SJCRH30 (cell line): ENCODE data around the gene SEL1L2. TPM values are rescaled to one million over a fixed set of nuclear protein-coding genes. Genes with fewer than 3 reads are reported as not detected.

Source experiments
- DNase-seq, 2 experiments: peaks; one replicate each; pipeline ENCODE4 v3.0.0-alpha.2; 2015 to 2020
- H3K27ac ChIP-seq: fragments of 250-450 bp; sonication (Bioruptor Pico); 2 replicates; pipeline ENCODE4 v1.5.1; 2020; ENCODE audit warnings: mild to moderate bottlenecking, moderate library complexity
- H3K27me3 ChIP-seq: fragments of 250-450 bp; sonication (Bioruptor Pico); 2 replicates; pipeline ENCODE4 v1.5.1; 2020; ENCODE audit warnings: mild to moderate bottlenecking, moderate library complexity
- H3K36me3 ChIP-seq: fragments of 250-450 bp; sonication (Bioruptor Pico); 2 replicates; pipeline ENCODE4 v1.5.1; 2020; ENCODE audit warnings: mild to moderate bottlenecking, moderate library complexity
- H3K4me1 ChIP-seq: fragments of 250-450 bp; sonication (Bioruptor Pico); 2 replicates; pipeline ENCODE4 v1.5.1; 2020; ENCODE audit warnings: mild to moderate bottlenecking, moderate library complexity
- H3K4me3 ChIP-seq: fragments of 250-450 bp; sonication (Bioruptor Pico); 2 replicates; pipeline ENCODE4 v1.5.1; 2020; ENCODE audit warnings: mild to moderate bottlenecking, moderate library complexity
- H3K9me3 ChIP-seq: fragments of 250-450 bp; sonication (Bioruptor Pico); replicated peaks from 2 replicates; pipeline ENCODE4 v1.5.1; 2020; ENCODE audit warnings: mild to moderate bottlenecking, moderate library complexity
- total RNA-seq: library from RNA; depleted of rRNA; stranded (reverse); fragments of >200 nt; shearing (Covaris generic); gene quantifications from 2 replicates; pipeline ENCODE4 v1.2.3, GENCODE V29; 2014

The SEL1L2 gene
- total RNA-seq, 1 experiment from 2014 or later: not detected

GRCh38 chr20:13960119-13960518 is 30.3 kb downstream of the SEL1L2 start:
- H3K27me3 ChIP-seq: no peaks in the 10 kb centered on the region
- H3K4me3 ChIP-seq: no peak overlapping the region
- no peak overlapping the region for H3K27ac ChIP-seq
- H3K9me3 ChIP-seq: no peaks in the 10 kb centered on the region
- no peak for DNase-seq
- no peaks in the 10 kb centered on the region for H3K36me3 ChIP-seq
- no peaks in the 10 kb centered on the region for H3K4me1 ChIP-seq

GRCh38 chr20:13953227-13953626 is 37.2 kb downstream of the SEL1L2 start:
- peak in 1 of 2 experiments; percentile 17 for DNase-seq
- Histone ChIP-seq H3K4me1 (no peaks in the 10 kb centered on the region), H3K27ac (no peak overlapping the region), H3K4me3 (no peak overlapping the region), H3K9me3 (no peaks in the 10 kb centered on the region), H3K27me3 (no peaks in the 10 kb centered on the region; the same call in 1 of the 2 replicates), H3K36me3 (no peaks in the 10 kb centered on the region)

GRCh38 chr20:13947719-13948118 is 42.7 kb downstream of the SEL1L2 start:
- no peak for DNase-seq
- Histone ChIP-seq H3K27ac (no peak overlapping the region), H3K9me3 (no peaks in the 10 kb centered on the region), H3K4me3 (no peak overlapping the region), H3K4me1 (no peaks in the 10 kb centered on the region), H3K36me3 (no peaks in the 10 kb centered on the region), H3K27me3 (peaks cover 5% of the 10 kb centered on the region; the same call in 1 of the 2 replicates)

GRCh38 chr20:13941031-13941430 is 49.4 kb downstream of the SEL1L2 start:
- H3K36me3 ChIP-seq: no peaks in the 10 kb centered on the region
- no peaks in the 10 kb centered on the region for H3K4me1 ChIP-seq
- no peak overlapping the region for H3K4me3 ChIP-seq
- no peaks in the 10 kb centered on the region for H3K9me3 ChIP-seq
- 0 out of 2 replicates have a peak, but pooled peaks cover 3% of the 10 kb centered on the region for H3K27me3 ChIP-seq
- DNase-seq: no peak
- no peak overlapping the region for H3K27ac ChIP-seq

GRCh38 chr20:13936781-13937576 is 53.4 kb downstream of the SEL1L2 start:
- H3K4me3 ChIP-seq: peak overlapping the region; percentile 36
- no peaks in the 10 kb centered on the region for H3K36me3 ChIP-seq
- H3K9me3 ChIP-seq: no peaks in the 10 kb centered on the region
- H3K4me1 ChIP-seq: no peaks in the 10 kb centered on the region
- no peaks in the 10 kb centered on the region for H3K27me3 ChIP-seq
- peak; percentile 30 to 44 for DNase-seq
- H3K27ac ChIP-seq: no peak overlapping the region

GRCh38 chr20:13934992-13935894 is 55.2 kb downstream of the SEL1L2 start:
- Histone ChIP-seq H3K27me3 (no peaks in the 10 kb centered on the region), H3K4me3 (no peak overlapping the region), H3K4me1 (no peaks in the 10 kb centered on the region), H3K9me3 (no peaks in the 10 kb centered on the region), H3K36me3 (no peaks in the 10 kb centered on the region), H3K27ac (no peak overlapping the region)
- DNase-seq: no peak

GRCh38 chr20:13930281-13930680 is 60.1 kb downstream of the SEL1L2 start:
- Histone ChIP-seq H3K4me3 (no peak overlapping the region), H3K9me3 (no peaks in the 10 kb centered on the region), H3K27me3 (no peaks in the 10 kb centered on the region), H3K4me1 (no peaks in the 10 kb centered on the region), H3K27ac (no peak overlapping the region), H3K36me3 (no peaks in the 10 kb centered on the region)
- peak in 1 of 2 experiments; percentile 24 for DNase-seq

GRCh38 chr20:13929836-13930235 is 60.6 kb downstream of the SEL1L2 start:
- no peak for DNase-seq
- Histone ChIP-seq H3K27me3 (no peaks in the 10 kb centered on the region), H3K36me3 (no peaks in the 10 kb centered on the region)

GRCh38 chr20:13928901-13929300 is 61.5 kb downstream of the SEL1L2 start:
- peak in 1 of 2 experiments; percentile 9 for DNase-seq
- no peak overlapping the region for H3K27ac ChIP-seq
- H3K4me3 ChIP-seq: no peak overlapping the region
- no peaks in the 10 kb centered on the region for H3K9me3 ChIP-seq
- peaks cover 2% of the 10 kb centered on the region; the same call in 1 of the 2 replicates for H3K27me3 ChIP-seq
- H3K36me3 ChIP-seq: no peaks in the 10 kb centered on the region
- H3K4me1 ChIP-seq: no peaks in the 10 kb centered on the region

More at GRCh38 chr20:13929836-13930235, 60.6 kb downstream of the SEL1L2 start:
- H3K9me3 ChIP-seq: no peaks in the 10 kb centered on the region
- H3K4me3 ChIP-seq: no peak overlapping the region
- no peaks in the 10 kb centered on the region for H3K4me1 ChIP-seq
- H3K27ac ChIP-seq: no peak overlapping the region

GRCh38 chr20:13927171-13927570 is 63.2 kb downstream of the SEL1L2 start:
- Histone ChIP-seq H3K27ac (no peak overlapping the region), H3K27me3 (peaks cover 8% of the 10 kb centered on the region)

GRCh38 chr20:13922241-13922640 is 68.2 kb downstream of the SEL1L2 start:
- H3K36me3 ChIP-seq: no peaks in the 10 kb centered on the region
- peaks cover 22% of the 10 kb centered on the region for H3K27me3 ChIP-seq
- H3K9me3 ChIP-seq: no peaks in the 10 kb centered on the region
- DNase-seq: no peak
- H3K4me1 ChIP-seq: no peaks in the 10 kb centered on the region
- no peak overlapping the region for H3K4me3 ChIP-seq
- H3K27ac ChIP-seq: no peak overlapping the region

More at GRCh38 chr20:13927171-13927570, 63.2 kb downstream of the SEL1L2 start:
- no peaks in the 10 kb centered on the region for H3K9me3 ChIP-seq
- H3K4me3 ChIP-seq: no peak overlapping the region
- DNase-seq: no peak
- no peaks in the 10 kb centered on the region for H3K36me3 ChIP-seq
- H3K4me1 ChIP-seq: no peaks in the 10 kb centered on the region

- Histone ChIP-seq H3K36me3 (no peaks in the 10 kb centered on the region), H3K27ac (no peak overlapping the region), H3K4me1 (no peaks in the 10 kb centered on the region), H3K9me3 (no peaks in the 10 kb centered on the region), H3K4me3 (no peak overlapping the region), H3K27me3 (peaks cover 10% of the 10 kb centered on the region)
- DNase-seq: peak in 1 of 2 experiments; percentile 12
Measured at GRCh38 chr20:13915284-13915683, 75.1 kb downstream of the SEL1L2 start.

- H3K27ac ChIP-seq: no peak overlapping the region
Measured at GRCh38 chr20:13913572-13913971, 76.8 kb downstream of the SEL1L2 start.

GRCh38 chr20:13913131-13913530 is 77.3 kb downstream of the SEL1L2 start:
- no peaks in the 10 kb centered on the region for H3K4me1 ChIP-seq
- peaks cover 5% of the 10 kb centered on the region; the same call in 1 of the 2 replicates for H3K27me3 ChIP-seq
- H3K36me3 ChIP-seq: no peaks in the 10 kb centered on the region
- no peak overlapping the region for H3K4me3 ChIP-seq
- H3K27ac ChIP-seq: no peak overlapping the region
- H3K9me3 ChIP-seq: no peaks in the 10 kb centered on the region
- DNase-seq: no peak

More at GRCh38 chr20:13913572-13913971, 76.8 kb downstream of the SEL1L2 start:
- H3K4me3 ChIP-seq: no peak overlapping the region
- H3K36me3 ChIP-seq: no peaks in the 10 kb centered on the region
- H3K27me3 ChIP-seq: peaks cover 7% of the 10 kb centered on the region
- H3K4me1 ChIP-seq: no peaks in the 10 kb centered on the region
- DNase-seq: no peak
- H3K9me3 ChIP-seq: no peaks in the 10 kb centered on the region

GRCh38 chr20:13910492-13910891 is 79.9 kb downstream of the SEL1L2 start:
- no peaks in the 10 kb centered on the region for H3K36me3 ChIP-seq
- no peak overlapping the region for H3K4me3 ChIP-seq
- no peaks in the 10 kb centered on the region for H3K4me1 ChIP-seq
- no peaks in the 10 kb centered on the region for H3K9me3 ChIP-seq
- H3K27me3 ChIP-seq: peaks cover 8% of the 10 kb centered on the region; the same call in 1 of the 2 replicates
- DNase-seq: no peak
- H3K27ac ChIP-seq: no peak overlapping the region
